MM.1S (cell line): Measurements from ENCODE around the gene SRSF5.

Experiments used
- DNase-seq: peaks from one replicate; pipeline ENCODE4 v3.0.0-alpha.2; 2015
- H2AFZ ChIP-seq: fragments of 300-600 bp; sonication (generic); 2 replicates; pipeline ENCODE4 v1.6.0; 2016; ENCODE audit warnings: antibody characterized with exemption, low read length
- H3F3A ChIP-seq: fragments of 300-600 bp; sonication (generic); 2 replicates; pipeline ENCODE4 v1.6.1; 2016; ENCODE audit warnings: mild to moderate bottlenecking, antibody characterized with exemption, low read length, moderate library complexity, mixed read lengths; ENCODE audit not compliant: insufficient read depth
- H3K27ac ChIP-seq: fragments of 300-600 bp; sonication (generic); 2 replicates; pipeline ENCODE4 v1.5.1; 2016; ENCODE audit warnings: mild to moderate bottlenecking, low read length
- H3K27me3 ChIP-seq: fragments of 300-600 bp; sonication (generic); replicated peaks from 2 replicates; pipeline ENCODE4 v1.6.0; 2016; ENCODE audit warnings: low read length; ENCODE audit not compliant: insufficient read depth
- H3K36me3 ChIP-seq: fragments of 300-600 bp; sonication (generic); replicated peaks from 2 replicates; pipeline ENCODE4 v1.6.1; 2016; ENCODE audit warnings: mild to moderate bottlenecking, low read length, mixed read lengths; ENCODE audit not compliant: insufficient read depth
- H3K4me1 ChIP-seq: fragments of 300-600 bp; sonication (generic); 2 replicates; pipeline ENCODE4 v1.6.1; 2016; ENCODE audit warnings: low read length, mixed read lengths
- H3K4me2 ChIP-seq: fragments of 300-600 bp; sonication (generic); 2 replicates; pipeline ENCODE4 v1.6.0; 2016; ENCODE audit warnings: low read depth, low read length
- H3K4me3 ChIP-seq: fragments of 300-600 bp; sonication (generic); 2 replicates; pipeline ENCODE4 v1.5.1; 2016; ENCODE audit warnings: low read length, mixed read lengths
- H3K79me2 ChIP-seq: fragments of 300-600 bp; sonication (generic); 2 replicates; pipeline ENCODE4 v1.6.1; 2016; ENCODE audit warnings: mixed run types, low read length, mixed read lengths
- H3K9ac ChIP-seq: fragments of 300-600 bp; sonication (generic); 2 replicates; pipeline ENCODE4 v1.6.1; 2016; ENCODE audit warnings: low read length, mixed read lengths
- H3K9me2 ChIP-seq: fragments of 300-600 bp; sonication (generic); replicated peaks from 2 replicates; pipeline ENCODE4 v1.6.1; 2016; ENCODE audit warnings: mild to moderate bottlenecking, low read length, mixed read lengths; ENCODE audit not compliant: insufficient read depth
- H3K9me3 ChIP-seq: fragments of 300-600 bp; sonication (generic); replicated peaks from 2 replicates; pipeline ENCODE4 v1.6.1; 2016; ENCODE audit warnings: mild to moderate bottlenecking, low read length, mixed read lengths; ENCODE audit not compliant: insufficient read depth
- H4K20me1 ChIP-seq: fragments of 300-600 bp; sonication (generic); 2 replicates; pipeline ENCODE4 v1.6.1; 2016; ENCODE audit warnings: mild to moderate bottlenecking, low read length, moderate library complexity, mixed read lengths; ENCODE audit not compliant: insufficient read depth
- EZH2 ChIP-seq: fragments of 300-600 bp; sonication (generic); optimal IDR thresholded peaks from 2 replicates; pipeline ENCODE3; 2017; ENCODE audit warnings: low read depth, mild to moderate bottlenecking, antibody characterized with exemption, low read length, mixed read lengths
- EZH2phosphoT487 ChIP-seq: fragments of 300-600 bp; sonication (generic); IDR thresholded peaks from 2 replicates; pipeline ENCODE4 v1.6.1; 2018; ENCODE audit warnings: antibody characterized with exemption, low read length
- TF ChIP-seq, protein P1 (sequence below): fragments of 300-600 bp; sonication (generic); IDR thresholded peaks from 2 replicates; pipeline ENCODE4 v1.5.1; 2016; ENCODE audit warnings: antibody characterized with exemption, low read length, mixed read lengths

Gene SRSF5

DNA sequence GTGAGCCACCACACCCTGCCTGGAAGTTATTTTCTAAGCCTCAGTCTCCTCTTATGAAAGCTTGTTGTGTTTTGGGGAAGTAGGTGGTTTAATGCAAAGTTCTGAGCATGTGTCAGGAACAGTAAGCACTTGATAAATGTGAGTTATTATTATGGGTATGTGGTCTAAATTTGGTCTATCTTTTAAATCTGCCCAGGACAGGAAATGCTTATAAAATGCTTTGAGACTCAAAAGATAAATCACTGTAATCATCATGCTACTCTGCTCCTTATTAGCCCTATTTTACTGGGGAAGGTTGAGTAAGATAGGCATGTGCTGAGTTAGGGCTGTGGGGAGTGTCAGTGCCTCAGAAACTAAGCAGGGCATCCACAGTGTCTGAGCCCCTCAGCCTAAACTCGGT lies 13.1 kb upstream of the SRSF5 start:
- Histone ChIP-seq H3K27ac (no peak overlapping the region), H4K20me1 (no peaks in the 10 kb centered on the region), H3F3A (no peaks in the 10 kb centered on the region), H3K36me3 (no peaks in the 10 kb centered on the region), H3K9me3 (no peaks in the 10 kb centered on the region), H3K27me3 (no peaks in the 10 kb centered on the region), H3K79me2 (no peaks in the 10 kb centered on the region), H2AFZ (no peak overlapping the region), H3K4me2 (no peak overlapping the region), H3K9ac (no peak overlapping the region), H3K4me3 (no peak overlapping the region), H3K9me2 (no peaks in the 10 kb centered on the region), H3K4me1 (no peaks in the 10 kb centered on the region)
- TF ChIP-seq, protein P1, sequence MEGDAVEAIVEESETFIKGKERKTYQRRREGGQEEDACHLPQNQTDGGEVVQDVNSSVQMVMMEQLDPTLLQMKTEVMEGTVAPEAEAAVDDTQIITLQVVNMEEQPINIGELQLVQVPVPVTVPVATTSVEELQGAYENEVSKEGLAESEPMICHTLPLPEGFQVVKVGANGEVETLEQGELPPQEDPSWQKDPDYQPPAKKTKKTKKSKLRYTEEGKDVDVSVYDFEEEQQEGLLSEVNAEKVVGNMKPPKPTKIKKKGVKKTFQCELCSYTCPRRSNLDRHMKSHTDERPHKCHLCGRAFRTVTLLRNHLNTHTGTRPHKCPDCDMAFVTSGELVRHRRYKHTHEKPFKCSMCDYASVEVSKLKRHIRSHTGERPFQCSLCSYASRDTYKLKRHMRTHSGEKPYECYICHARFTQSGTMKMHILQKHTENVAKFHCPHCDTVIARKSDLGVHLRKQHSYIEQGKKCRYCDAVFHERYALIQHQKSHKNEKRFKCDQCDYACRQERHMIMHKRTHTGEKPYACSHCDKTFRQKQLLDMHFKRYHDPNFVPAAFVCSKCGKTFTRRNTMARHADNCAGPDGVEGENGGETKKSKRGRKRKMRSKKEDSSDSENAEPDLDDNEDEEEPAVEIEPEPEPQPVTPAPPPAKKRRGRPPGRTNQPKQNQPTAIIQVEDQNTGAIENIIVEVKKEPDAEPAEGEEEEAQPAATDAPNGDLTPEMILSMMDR: no peak
- TF ChIP-seq EZH2phosphoT487: no peak
- TF ChIP-seq EZH2: no peak
- DNase-seq: no peak

DNA sequence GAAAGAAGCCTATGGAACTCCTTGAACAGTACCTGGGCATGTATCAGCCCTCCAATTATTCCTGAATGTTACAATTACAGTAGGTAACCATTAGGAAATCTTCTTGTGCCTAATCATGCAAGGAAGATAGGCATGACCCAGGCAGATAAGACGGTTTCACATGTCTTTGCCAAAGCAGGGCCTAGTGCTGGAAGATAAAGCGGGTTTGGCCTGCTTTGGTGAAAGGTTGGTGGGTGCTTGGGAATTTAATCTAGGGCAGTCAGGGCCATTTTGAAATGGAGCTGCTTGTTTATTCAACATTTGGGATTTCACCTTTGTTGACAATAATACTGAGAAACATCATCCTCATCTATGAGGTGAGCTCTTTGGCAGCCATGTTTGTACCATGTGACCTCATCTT lies 12.5 kb upstream of the SRSF5 start:
- H3K27me3 ChIP-seq: no peaks in the 10 kb centered on the region
- H4K20me1 ChIP-seq: no peaks in the 10 kb centered on the region
- no peak overlapping the region for H3K27ac ChIP-seq
- no peak overlapping the region for H3K4me3 ChIP-seq
- H3K79me2 ChIP-seq: no peaks in the 10 kb centered on the region
- H3K9me3 ChIP-seq: no peaks in the 10 kb centered on the region
- no peak overlapping the region for H2AFZ ChIP-seq
- H3K9ac ChIP-seq: no peak overlapping the region
- no peaks in the 10 kb centered on the region for H3F3A ChIP-seq
- H3K4me1 ChIP-seq: no peaks in the 10 kb centered on the region
- H3K9me2 ChIP-seq: no peaks in the 10 kb centered on the region
- H3K4me2 ChIP-seq: no peak overlapping the region
- DNase-seq: no peak
- TF ChIP-seq EZH2 (no peak), EZH2phosphoT487 (no peak)
- TF ChIP-seq, protein P1: no peak
- H3K36me3 ChIP-seq: no peaks in the 10 kb centered on the region

DNA sequence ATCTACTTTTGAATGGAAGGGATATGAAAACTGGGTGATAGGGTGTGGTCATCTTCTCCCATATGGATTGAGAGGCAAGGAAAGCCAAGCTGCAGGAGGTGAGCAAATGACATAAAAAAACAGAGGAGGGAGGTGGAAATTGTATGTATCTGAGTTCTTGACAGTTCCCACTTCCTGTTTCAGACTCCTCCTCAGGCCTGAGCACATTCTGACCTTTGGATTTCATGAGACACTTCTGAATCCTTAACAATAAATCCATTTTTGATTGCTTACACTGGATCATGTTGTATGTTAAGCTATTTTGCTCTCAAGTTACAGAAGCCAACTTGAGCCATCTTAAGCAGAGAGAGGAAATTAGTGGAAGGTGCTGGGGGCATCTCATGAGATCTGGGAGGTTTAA lies 11.6 kb upstream of the SRSF5 start:
- no peaks in the 10 kb centered on the region for H3K79me2 ChIP-seq
- H3K9me3 ChIP-seq: no peaks in the 10 kb centered on the region
- no peak for TF ChIP-seq EZH2phosphoT487
- TF ChIP-seq, protein P1: no peak
- TF ChIP-seq EZH2: no peak
- no peak overlapping the region for H3K9ac ChIP-seq
- no peak for DNase-seq
- no peaks in the 10 kb centered on the region for H4K20me1 ChIP-seq
- H2AFZ ChIP-seq: no peak overlapping the region
- H3K4me2 ChIP-seq: no peak overlapping the region
- no peaks in the 10 kb centered on the region for H3K27me3 ChIP-seq
- no peaks in the 10 kb centered on the region for H3K36me3 ChIP-seq
- H3K4me1 ChIP-seq: no peaks in the 10 kb centered on the region
- no peaks in the 10 kb centered on the region for H3K9me2 ChIP-seq
- H3K4me3 ChIP-seq: no peak overlapping the region
- H3K27ac ChIP-seq: no peak overlapping the region
- no peaks in the 10 kb centered on the region for H3F3A ChIP-seq
